Measurements from ENCODE around the gene MAP3K7CL. TPM values are rescaled to one million over a fixed set of nuclear protein-coding genes. Genes with fewer than 3 reads are reported as not detected.

MAP3K7CL gene
- total RNA-seq, 4 donors from 2014 or later = 4.0 to 9.8 (median 9.3) TPM; not detected in 1

- Histone ChIP-seq H3K27me3 (no peaks in the 10 kb centered on the region), H3K4me1 (peaks cover 0 to 6% (median under 1%) of the 10 kb centered on the region in 4 donors), H3K4me3 (no peak overlapping the region), H3K9me3 (no peaks in the 10 kb centered on the region), H3K27ac (no peak overlapping the region), H3K36me3 (no peaks in the 10 kb centered on the region)
- DNase-seq = no peak
- 64 to 71% methylated on average over 2 of the region's 2 CpGs for WGBS, 2 donors (ENCODE audit: low coverage in 1 of 2)
- in situ Hi-C loops (cut with MboI; ENCODE audit: low pct_ligation_motif_present in 1 of 4, low pct_unique_long_range_greater_than_20kb in 1 of 4, low sequenced_read_pairs in 3 of 4) = loop anchor here in 1 of 4 donors (10.0 kb wide), 1 partner anchor 290 kb away; no protein-coding TSS in a partner anchor
- TF ChIP-seq POLR2A (IDR thresholded peaks at IDR 0.05) (no peak), CTCF (IDR thresholded peaks at IDR 0.05) (no peak), EP300 (IDR thresholded peaks at IDR 0.05; ENCODE audit: low read depth) (no peak), POLR2AphosphoS5 (IDR thresholded peaks at IDR 0.05) (no peak)
- intact Hi-C loops (cut with DNase I; ENCODE audit: low total_unique reads) = no loop called here
Observed at GRCh38 chr21:29084372-29084771, 46.1 kb upstream of the MAP3K7CL start.

- in situ Hi-C loops (cut with MboI; ENCODE audit: low pct_ligation_motif_present in 1 of 4, low pct_unique_long_range_greater_than_20kb in 1 of 4, low sequenced_read_pairs in 3 of 4) = loop anchor here in 2 of 4 donors (5.0 to 10.0 kb wide), 2 partner anchors 287 to 290 kb away; no protein-coding TSS in a partner anchor
- H3K27me3 ChIP-seq = no peaks in the 10 kb centered on the region
- intact Hi-C loops (cut with DNase I; ENCODE audit: low total_unique reads) = no loop called here
Observed at GRCh38 chr21:29085106-29085752, 45.2 kb upstream of the MAP3K7CL start.

GRCh38 chr21:29091033-29091432, 39.4 kb upstream of the MAP3K7CL start:
- TF ChIP-seq POLR2AphosphoS5 (IDR thresholded peaks at IDR 0.05) (no peak), POLR2A (IDR thresholded peaks at IDR 0.05) (no peak), EP300 (IDR thresholded peaks at IDR 0.05; ENCODE audit: low read depth) (no peak), CTCF (IDR thresholded peaks at IDR 0.05) (no peak)
- in situ Hi-C loops (cut with MboI; ENCODE audit: low pct_ligation_motif_present in 1 of 4, low pct_unique_long_range_greater_than_20kb in 1 of 4, low sequenced_read_pairs in 3 of 4) (loop anchor here in 1 of 4 donors (10.0 kb wide), 1 partner anchor 284 kb away; no protein-coding TSS in a partner anchor), intact Hi-C loops (cut with DNase I; ENCODE audit: low total_unique reads) (loop anchor here (5.0 kb wide), 1 partner anchor 281 kb away; no protein-coding TSS in a partner anchor)
- Histone ChIP-seq H3K4me1 (peaks cover 0 to 7% (median 1%) of the 10 kb centered on the region in 4 donors), H3K27me3 (no peaks in the 10 kb centered on the region), H3K27ac (no peak overlapping the region), H3K36me3 (no peaks in the 10 kb centered on the region), H3K4me3 (no peak overlapping the region), H3K9me3 (no peaks in the 10 kb centered on the region)
- WGBS, 2 donors (ENCODE audit: low coverage in 1 of 2) = 43 to 49% methylated on average over 1 of the region's 1 CpG
- no peak for DNase-seq

More at GRCh38 chr21:29085106-29085752, 45.2 kb upstream of the MAP3K7CL start:
- Histone ChIP-seq H3K4me3 (no peak overlapping the region), H3K36me3 (no peaks in the 10 kb centered on the region), H3K9me3 (no peaks in the 10 kb centered on the region), H3K27ac (no peak overlapping the region), H3K4me1 (peaks cover 0 to 7% (median 2%) of the 10 kb centered on the region in 4 donors)
- TF ChIP-seq EP300 (IDR thresholded peaks at IDR 0.05; ENCODE audit: low read depth) (no peak), CTCF (IDR thresholded peaks at IDR 0.05) (no peak), POLR2A (IDR thresholded peaks at IDR 0.05) (no peak), POLR2AphosphoS5 (IDR thresholded peaks at IDR 0.05) (no peak)
- no peak for DNase-seq
- 87 to 94% methylated on average over 7 to 8 of the region's 8 CpGs for WGBS, 2 donors (ENCODE audit: low coverage in 1 of 2)

GRCh38 chr21:29092102-29092959, 38.1 kb upstream of the MAP3K7CL start:
- no peak for TF ChIP-seq EP300 (IDR thresholded peaks at IDR 0.05; ENCODE audit: low read depth)
- TF ChIP-seq POLR2A (IDR thresholded peaks at IDR 0.05) = no peak
- Histone ChIP-seq H3K9me3 (no peaks in the 10 kb centered on the region), H3K27me3 (no peaks in the 10 kb centered on the region), H3K4me3 (no peak overlapping the region), H3K27ac (no peak overlapping the region), H3K36me3 (no peaks in the 10 kb centered on the region), H3K4me1 (peaks cover 0 to 7% (median 1%) of the 10 kb centered on the region in 4 donors)
- 55 to 67% methylated on average over 3 to 9 of the region's 9 CpGs for WGBS, 2 donors (ENCODE audit: low coverage in 1 of 2)
- DNase-seq = no peak
- intact Hi-C loops (cut with DNase I; ENCODE audit: low total_unique reads) = loop anchor here (5.0 kb wide), 1 partner anchor 280 kb away; no protein-coding TSS in a partner anchor
- in situ Hi-C loops (cut with MboI; ENCODE audit: low pct_ligation_motif_present in 1 of 4, low pct_unique_long_range_greater_than_20kb in 1 of 4, low sequenced_read_pairs in 3 of 4) = loop anchor here in 1 of 4 donors (10.0 kb wide), 1 partner anchor 282 kb away; no protein-coding TSS in a partner anchor

Data from transverse colon (tissue), 4 donors.